ENCODE data around the gene KDM7A.
"Not testable (repeated sequence)": the region's sequence is repeated elsewhere in the genome, so short reads cannot be mapped to it uniquely, and the experiment has no call there.

KDM7A gene

GRCh38 chr7:140160308-140160707, 16.5 kb downstream of the KDM7A start:
- no peak for DNase-seq (ENCODE audit: low read depth, low spot score)

- no peak for DNase-seq (ENCODE audit: low read depth, low spot score)
These were observed 17.3 kb downstream of the KDM7A start for GRCh38 chr7:140159497-140159896.

- DNase-seq (ENCODE audit: low read depth, low spot score), result no peak
These were observed 20.2 kb downstream of the KDM7A start for GRCh38 chr7:140156460-140157080.

GRCh38 chr7:140155428-140155827, 21.4 kb downstream of the KDM7A start:
- DNase-seq (ENCODE audit: low read depth, low spot score), result no peak

GRCh38 chr7:140153666-140154161, 23.1 kb downstream of the KDM7A start:
- no peak for DNase-seq (ENCODE audit: low read depth, low spot score)

GRCh38 chr7:140146574-140146973, 30.2 kb downstream of the KDM7A start:
- no peak for DNase-seq (ENCODE audit: low read depth, low spot score)

GRCh38 chr7:140145709-140146108, 31.1 kb downstream of the KDM7A start:
- DNase-seq (ENCODE audit: low read depth, low spot score), result no peak

GRCh38 chr7:140144821-140145220, 32.0 kb downstream of the KDM7A start:
- no peak for DNase-seq (ENCODE audit: low read depth, low spot score)

GRCh38 chr7:140143997-140144396, 32.8 kb downstream of the KDM7A start:
- DNase-seq (ENCODE audit: low read depth, low spot score), result no peak

- DNase-seq (ENCODE audit: low read depth, low spot score), result no peak
These were observed 34.8 kb downstream of the KDM7A start for GRCh38 chr7:140142031-140142430.

GRCh38 chr7:140141256-140141655, 35.5 kb downstream of the KDM7A start:
- no peak for DNase-seq (ENCODE audit: low read depth, low spot score)

- DNase-seq (ENCODE audit: low read depth, low spot score), result no peak
These were observed 39.7 kb downstream of the KDM7A start for GRCh38 chr7:140137078-140137477.

GRCh38 chr7:140136073-140136472, 40.7 kb downstream of the KDM7A start:
- DNase-seq (ENCODE audit: low read depth, low spot score), result no peak

GRCh38 chr7:140134039-140134438, 42.7 kb downstream of the KDM7A start:
- no peak for DNase-seq (ENCODE audit: low read depth, low spot score)

- no peak for DNase-seq (ENCODE audit: low read depth, low spot score)
These were observed 49.2 kb downstream of the KDM7A start for GRCh38 chr7:140127360-140128127.

- DNase-seq (ENCODE audit: low read depth, low spot score), result no peak
These were observed 50.2 kb downstream of the KDM7A start for GRCh38 chr7:140126435-140127034.

- DNase-seq (ENCODE audit: low read depth, low spot score), result no peak
These were observed 53.8 kb downstream of the KDM7A start for GRCh38 chr7:140122965-140123364.

- DNase-seq (ENCODE audit: low read depth, low spot score), result no peak
These were observed 55.5 kb downstream of the KDM7A start for GRCh38 chr7:140121326-140121725.

- DNase-seq (ENCODE audit: low read depth, low spot score), result not testable (repeated sequence)
These were observed 62.0 kb downstream of the KDM7A start for GRCh38 chr7:140114817-140115216.

- not testable (repeated sequence) for DNase-seq (ENCODE audit: low read depth, low spot score)
These were observed 68.0 kb downstream of the KDM7A start for GRCh38 chr7:140108777-140109176.

GRCh38 chr7:140096459-140096858, 80.3 kb downstream of the KDM7A start:
- DNase-seq (ENCODE audit: low read depth, low spot score), result no peak

GRCh38 chr7:140093375-140093774, 83.4 kb downstream of the KDM7A start:
- DNase-seq (ENCODE audit: low read depth, low spot score), result no peak

- DNase-seq (ENCODE audit: low read depth, low spot score), result no peak
These were observed 91.3 kb downstream of the KDM7A start for GRCh38 chr7:140085447-140085846.

All from brain pericyte (primary cell).